Measurements from ENCODE around the gene CCDC74B.
"Not testable (repeated sequence)": the region's sequence is repeated elsewhere in the genome, so short reads cannot be mapped to it uniquely, and the experiment has no call there.

CCDC74B gene

DNA sequence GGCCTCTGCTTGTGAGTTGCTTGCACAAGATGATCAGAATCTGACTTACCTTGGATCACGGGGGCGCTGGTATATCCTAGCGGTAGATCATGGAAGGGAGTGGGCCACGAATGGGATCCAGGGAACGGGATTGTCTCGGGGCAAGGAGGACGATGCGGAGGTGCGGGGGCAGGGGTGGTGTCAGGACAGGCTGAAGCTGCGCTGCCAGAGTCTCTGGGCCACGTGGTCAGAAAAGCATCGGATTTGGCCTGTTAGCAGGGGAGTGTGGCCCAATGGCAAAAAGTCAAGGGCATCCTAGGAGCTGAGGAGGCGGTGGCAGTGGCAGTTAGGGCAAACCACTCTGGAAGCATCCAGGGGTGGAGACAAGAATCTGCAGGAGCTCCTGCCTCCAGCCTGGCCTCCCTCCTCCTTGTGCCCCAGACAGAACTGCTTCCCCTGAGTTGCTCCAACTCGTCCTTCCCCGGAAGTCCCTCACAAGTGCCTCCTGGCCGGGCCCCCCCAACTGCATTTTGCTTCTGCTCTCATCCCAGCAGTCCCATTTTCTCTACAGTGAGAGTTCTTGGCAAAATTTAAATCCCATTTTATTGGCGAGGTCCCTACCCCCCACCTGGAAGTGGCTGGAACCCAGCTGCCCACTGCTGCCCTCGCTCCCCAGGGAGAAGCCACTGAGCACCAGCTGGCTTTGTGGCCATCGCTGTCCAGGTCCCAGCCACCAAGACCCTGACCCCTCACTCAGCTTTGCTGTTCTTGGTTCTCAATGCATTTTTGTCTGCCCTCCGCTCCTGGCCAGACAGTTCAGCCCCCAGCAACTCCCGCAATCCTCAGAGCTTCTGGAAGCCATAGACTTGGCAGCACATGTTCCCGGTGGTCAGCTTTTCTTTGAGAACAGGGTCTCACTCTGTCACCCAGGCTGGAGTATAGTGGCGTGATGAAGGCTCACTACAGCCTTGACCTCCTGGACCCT lies 5.6 kb upstream of the CCDC74B start:
- no peak for DNase-seq

DNA sequence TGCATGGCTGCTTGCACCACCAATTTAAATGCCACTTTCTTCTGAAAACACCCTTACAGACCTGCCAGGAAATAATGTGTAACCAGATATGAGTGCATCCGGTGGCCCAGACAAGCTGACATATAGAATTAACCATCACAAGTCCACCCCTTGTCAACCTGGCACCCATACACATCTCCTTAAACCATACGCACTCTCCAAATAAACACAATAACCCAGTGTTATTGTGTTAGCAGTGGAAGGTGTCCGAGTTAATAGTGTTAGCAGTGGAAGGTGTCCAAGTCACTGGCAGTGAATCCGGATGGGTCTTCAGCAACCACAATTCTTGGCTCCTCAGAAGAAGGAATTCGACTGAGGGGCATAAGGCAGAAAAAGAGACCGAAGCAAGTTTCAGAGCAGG lies 3.6 kb upstream of the CCDC74B start:
- DNase-seq: not testable (repeated sequence)

DNA sequence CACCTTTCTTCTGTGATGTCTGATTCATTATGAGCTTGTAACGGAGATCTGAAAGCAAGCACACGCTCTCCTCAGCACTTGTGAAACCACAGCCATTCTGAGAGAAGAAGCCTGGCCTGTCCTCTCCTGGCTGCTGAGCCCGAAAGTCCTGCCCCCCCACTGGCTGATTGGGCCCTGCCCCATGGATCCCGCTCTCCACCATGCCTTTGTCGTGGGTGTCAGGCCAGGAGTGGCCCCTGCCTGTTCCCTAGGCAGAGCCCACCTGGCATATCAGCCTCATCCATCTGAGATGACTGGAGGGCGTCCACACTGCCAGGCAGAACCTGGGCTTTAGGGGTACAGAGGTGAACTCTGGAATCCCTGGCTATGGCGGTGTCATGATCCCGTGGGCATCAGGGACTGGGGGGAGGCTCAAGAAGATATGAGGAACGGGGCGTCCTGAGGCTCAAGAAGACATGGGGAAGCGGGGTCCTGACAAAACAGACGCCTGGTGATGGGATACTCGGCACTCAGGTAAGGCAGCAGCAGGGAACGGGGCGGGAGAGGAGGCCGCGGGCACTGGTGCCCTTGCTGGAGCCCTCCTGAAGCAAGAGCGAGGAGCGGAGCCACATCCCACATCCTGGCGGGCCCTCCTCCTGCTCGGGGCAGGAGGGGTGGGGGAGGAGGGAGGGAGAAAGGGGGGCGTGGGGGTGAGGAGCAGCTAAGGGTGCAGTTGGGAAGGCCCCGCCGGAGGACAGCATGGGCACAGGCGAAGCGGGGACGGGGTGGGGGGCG lies 1.5 kb downstream of the CCDC74B start:
- not testable (repeated sequence) for DNase-seq

DNA sequence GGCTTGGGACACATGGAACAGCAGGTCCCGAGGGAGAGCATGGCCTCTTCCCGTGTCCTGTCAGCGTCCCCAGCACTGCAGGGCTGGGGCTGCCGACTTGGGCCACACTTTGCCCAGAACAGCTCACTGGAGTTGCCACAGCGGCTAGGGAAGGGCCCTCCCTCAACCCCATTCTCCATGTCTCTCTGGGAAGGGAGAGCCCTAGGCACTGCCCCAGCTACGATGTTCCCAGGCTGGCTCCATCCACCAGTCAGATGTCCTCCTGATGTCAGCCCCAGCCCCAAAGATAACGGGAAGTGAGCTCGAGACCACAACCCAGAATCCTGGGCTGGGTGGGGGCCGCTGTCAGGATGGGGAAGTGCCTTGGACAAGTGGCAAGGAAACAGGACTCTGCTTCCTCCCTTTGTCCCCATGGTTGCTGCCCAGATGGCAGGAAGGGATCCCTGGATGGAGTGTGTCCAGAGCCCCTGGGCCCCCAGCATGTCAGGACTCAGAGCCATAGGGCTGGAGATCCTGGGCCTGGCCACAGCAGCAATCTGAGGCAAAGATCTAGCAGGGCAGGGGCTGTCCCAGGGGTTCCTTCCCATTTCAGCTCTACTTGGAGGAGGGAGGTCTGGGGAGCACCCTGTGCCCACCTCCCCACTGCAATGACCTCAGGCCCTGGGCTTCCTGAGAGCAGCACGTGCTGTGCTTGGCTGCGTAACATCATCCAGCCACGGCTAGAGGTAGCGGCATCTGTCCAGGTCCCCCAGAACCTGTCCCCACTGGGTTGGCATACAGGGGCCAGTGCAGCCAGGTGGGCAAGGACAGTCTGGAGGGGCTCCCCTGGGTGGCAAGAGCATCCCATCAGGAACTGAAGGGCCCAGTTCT lies 2.3 kb downstream of the CCDC74B start:
- not testable (repeated sequence) for DNase-seq

DNA sequence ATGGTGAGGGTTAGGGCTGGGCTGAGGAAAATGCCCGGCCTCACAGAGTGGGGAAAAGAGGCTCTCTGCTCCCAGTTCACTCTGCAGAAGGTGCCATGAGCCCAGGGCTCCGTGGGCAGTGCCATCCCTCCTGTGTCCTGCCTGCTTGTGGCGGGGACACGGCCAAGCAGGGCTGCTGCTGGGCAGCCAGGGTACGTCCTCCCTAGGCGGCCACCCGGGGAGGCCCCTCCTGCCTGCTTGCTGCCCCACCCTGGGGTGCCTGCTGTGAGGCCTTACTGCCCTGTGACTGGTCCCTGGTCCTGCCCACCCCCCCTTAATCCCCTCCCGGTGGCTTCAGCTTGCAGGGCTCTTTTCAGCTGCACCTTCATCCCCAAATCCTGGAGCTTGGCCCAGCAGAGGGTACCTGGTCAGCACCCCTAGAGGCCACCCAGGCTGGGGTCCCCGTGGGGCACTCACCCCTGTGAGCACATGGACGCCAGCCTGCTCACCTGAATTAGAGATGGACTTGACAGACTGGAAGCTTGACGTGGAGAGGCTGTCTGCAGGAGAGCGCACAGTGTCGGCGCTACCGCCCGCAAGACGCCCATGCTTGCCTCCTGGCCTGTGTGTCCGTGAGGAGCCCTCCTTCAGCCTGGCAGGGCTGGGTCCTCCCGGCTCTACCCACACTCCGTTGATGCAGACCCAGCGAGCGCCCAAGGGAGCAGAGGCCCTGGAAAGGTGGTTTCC lies 3.1 kb downstream of the CCDC74B start:
- DNase-seq: not testable (repeated sequence)

DNA sequence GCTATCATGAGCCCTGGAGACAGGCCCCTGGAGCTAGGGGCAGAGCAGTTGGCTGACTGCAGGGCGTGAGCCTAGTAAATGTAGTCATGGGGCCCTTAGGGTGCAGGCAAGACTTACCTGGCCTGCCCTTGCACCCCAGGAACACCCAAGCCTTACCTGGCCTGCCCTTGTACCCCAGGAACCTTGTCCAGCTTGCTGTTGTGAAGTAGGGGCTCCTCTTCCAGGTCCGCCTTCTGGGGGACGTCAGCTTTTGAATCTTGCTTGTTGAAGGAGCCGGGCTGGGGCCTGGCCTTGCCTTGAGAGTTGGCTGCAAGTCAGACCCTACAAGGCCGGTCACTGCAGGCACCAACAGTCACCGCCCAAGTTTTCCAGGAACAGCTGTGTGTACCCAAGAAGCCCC lies 3.9 kb downstream of the CCDC74B start:
- not testable (repeated sequence) for DNase-seq

DNA sequence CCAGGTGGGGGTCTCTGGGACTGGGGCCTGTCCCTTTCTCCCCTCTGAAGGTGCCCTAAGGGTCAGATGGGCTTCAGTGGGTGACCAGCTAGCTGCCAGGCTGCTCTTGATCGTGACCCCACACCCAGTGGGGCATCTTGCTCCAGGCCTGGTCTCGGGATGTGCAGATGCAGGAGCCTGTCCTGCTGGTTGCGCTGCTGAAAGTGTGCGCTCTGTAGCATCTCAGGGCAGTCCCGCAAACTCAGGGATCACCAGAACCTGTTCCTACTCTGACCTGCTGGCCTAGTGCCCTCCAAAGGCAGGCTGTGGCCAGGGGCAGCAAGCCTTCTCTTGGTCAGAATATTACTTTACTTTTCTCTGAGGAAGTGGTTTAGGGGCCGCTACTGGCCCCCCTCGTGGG lies 4.4 kb downstream of the CCDC74B start:
- not testable (repeated sequence) for DNase-seq

DNA sequence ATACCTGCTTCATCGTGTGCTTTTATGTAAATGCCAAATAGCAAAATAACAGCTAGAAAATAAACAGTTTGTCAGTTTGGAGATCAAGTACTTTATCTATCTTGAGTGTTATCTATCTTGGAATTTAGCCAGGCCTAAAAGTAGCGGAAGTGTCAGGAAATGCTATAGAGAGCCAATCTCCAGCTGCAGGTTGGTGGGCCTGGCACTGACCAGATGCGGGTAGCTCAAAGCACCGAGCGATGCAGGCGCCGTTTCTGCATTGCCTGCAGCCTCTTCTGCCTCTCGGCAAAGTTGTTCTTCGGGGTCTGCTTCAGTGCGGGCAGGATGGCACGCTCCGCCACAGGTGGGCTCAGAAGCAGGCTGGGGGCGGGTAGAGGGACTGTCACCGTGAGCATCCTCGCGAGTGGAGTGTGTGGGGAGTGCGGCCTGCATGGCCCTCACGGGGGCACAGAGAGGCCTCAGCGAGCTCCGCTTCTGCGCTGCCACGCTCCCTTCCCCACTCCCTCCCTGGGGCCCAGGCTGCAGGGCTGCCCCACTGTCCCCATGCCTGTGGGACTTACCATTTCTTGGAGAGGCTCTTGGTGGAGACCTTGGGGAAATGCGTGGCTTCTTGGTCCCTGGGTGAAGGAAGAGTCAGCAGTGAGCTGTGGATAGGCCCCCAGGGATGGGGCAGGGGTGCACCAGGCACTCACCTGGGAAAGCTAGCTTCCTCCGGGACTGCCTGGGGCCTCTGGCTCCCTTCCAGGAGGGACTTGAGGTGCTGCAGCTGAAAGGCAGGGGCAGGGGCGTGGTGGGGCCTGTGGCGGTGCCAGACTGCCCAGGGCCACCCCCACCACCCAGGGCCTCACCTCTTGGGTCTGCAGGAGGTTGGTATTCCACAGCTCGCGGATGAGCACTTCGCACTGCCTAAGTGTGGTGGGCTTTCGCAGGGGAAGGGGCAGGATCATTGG lies 5.3 kb downstream of the CCDC74B start:
- DNase-seq: not testable (repeated sequence)

DNA sequence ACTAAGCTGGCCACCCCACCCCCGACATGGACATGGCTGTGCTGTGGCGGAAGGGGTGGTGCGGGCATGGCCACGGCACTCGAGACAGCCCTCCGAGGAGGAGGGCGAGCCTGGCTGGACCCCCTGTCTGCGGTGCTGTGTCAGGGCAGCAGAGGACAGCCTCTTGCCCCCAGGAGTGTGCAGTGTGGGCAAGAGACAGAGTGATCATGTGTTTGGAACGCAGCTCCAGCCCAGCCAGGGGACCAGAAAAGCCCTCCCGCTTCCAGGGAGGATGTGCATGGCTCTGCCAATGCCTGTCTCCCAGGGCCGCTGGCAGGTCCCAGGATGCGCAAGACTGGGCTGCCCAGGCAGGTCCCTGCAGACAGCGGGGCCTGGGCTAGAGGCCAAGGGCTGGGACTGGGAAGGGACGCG lies 6.1 kb downstream of the CCDC74B start:
- DNase-seq: not testable (repeated sequence)

DNA sequence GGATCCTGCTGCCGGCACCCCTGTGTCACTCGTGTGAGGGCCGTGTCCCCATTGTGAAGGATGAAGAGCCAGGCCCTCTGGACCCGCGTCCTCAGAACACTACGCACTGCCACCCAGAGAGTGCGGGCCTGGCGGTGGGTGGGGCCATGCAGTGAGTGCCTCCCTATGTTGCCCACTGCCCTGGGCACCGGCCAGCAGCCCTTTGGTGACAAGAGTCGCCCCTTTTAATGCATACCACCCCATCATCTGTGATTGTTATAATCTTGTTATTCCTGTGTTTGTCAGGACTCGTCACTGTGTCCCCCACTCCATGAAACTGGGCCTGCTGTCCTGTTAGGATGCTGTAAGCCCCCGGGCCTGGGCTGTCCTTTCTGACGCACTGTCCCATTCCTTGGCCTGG lies 6.6 kb downstream of the CCDC74B start:
- not testable (repeated sequence) for DNase-seq

DNA sequence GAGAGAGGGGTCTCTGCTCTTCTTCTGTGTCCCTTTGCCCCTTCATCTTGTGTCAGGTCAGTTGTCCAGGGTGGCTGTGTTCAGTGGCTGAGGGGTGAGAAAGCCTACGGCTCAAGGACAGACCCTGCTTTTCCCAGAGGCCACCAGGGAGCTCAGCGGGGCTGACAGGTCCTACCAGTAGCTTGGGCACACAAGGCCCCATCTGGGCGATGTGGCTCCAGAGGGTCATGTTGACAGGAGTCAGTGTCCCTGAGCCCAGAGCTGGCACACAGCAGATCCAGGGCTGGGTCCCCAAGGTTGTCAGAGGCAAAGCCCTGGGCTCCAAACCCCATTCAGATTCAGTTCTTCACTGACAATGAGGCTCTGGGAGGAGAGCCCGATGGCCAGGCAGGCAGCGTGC lies 7.8 kb downstream of the CCDC74B start:
- not testable (repeated sequence) for DNase-seq

DNA sequence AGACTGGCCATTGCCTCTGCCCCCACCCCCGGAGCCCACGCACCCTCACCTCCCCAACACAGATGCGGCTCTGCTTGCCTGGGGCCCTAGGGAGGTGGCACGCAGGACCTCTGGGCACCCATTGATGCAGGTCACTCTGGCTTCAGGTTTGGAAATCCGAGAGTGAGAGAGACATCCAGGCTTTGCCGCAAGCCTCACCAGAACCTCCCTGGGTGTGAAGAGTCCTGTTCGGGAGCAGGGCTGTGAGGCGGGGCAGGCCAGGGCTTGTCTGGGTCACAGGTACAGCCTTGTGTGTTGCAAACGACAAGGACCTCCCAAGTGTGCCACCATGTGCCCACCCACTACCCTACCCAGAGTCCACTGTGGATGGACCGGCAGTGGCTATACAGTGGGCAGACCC lies 8.4 kb downstream of the CCDC74B start:
- not testable (repeated sequence) for DNase-seq

DNA sequence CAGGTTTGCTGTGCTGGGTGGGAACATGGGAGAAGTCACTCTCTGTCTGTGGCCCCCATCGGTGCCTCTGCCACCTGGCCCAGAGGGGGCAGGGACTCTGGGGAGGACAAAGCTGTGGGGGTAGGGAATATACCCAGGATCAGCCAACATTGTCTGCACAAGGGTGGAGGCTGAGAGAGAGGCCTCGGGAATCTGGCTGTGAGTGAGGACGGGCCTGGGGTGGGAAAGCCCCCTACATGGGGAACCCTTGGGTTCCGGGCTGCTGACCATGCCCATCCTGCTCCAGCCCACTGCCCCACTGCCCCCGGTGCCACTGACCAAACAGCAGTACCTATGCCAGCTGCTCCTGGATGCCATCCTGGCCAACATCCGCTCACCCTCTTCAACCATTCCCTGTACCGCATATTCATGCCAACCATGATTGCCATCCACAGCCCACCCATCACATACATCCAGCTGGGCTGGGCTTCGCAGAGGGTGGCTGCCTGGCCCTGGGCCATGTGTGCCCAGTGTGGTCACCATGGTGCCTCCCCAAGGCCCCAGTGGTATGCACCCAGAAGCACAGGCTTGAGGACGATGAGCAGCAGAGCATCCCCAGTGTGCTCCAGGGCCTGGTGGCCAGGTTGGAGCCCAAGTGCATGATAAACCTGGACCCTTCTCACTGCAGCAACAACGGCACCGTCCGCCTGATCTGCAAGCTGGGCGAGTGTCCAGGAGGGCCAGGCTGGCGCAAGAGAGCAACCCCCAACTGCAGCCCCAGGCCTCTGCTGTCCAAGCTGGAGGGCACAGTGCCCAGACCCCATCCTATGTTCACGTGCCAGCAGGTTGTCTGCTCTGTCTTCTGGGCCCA lies 9.0 kb downstream of the CCDC74B start:
- no peak for DNase-seq

DNA sequence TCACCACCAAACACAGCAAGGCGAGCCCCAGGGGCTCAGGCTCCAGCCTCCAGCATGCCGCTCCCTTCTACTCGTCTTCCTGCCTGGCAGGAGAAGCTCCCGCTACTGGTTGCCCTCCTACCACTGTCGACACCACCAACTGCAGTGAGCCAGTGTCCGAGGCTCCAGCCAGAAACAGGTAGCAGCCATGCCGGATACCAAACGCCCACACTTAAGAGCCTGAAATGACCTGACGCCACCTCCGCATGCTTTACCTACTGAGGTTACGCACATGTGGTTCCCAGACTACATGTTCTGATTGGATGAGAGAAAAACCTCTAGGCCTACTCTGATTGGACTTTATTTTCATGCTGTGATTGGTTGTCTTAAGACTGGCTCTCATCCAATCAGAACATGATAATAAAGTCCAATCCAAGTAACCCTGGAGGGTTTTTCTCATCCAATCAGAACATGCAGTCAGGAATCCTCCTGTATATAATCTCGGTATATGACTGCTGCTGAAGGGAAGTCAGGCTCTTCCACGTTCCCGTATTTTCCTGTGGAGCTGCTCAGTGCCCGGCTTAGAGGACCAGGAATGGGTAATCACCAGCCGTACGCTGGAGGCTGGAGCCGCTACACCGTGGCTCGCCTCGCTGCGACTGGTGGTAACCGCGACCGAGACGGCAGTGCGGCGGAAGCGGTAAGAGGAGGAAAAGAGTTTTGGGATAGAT lies 15.6 kb downstream of the CCDC74B start, which contains the start of gene POTEF:
Gene POTEF, minus strand, starts transcription at position 103 of the 710 bp plus-strand sequence. CDS start 8,707 bp downstream, outside the sequence.
- DNase-seq: not testable (repeated sequence)

DNA sequence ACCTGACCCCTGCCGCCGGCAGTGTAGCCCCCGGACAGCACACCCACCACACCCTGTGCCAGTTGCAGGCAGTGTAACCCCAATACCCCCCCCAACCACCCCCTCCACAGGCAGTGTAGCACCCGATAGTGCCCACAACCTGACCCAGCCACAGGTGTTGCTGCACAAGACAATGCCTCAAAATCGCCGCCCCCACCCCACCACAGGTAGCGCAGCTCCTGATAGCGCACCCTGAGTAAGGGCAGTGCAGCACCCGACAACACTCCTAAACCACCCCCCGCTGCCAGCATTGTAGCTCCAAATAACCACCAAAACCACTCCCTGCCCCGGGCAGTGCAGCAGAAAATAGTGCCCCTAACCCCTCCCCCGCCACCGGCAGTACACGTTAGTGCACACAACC lies 16.4 kb downstream of the CCDC74B start:
- DNase-seq: not testable (repeated sequence)

DNA sequence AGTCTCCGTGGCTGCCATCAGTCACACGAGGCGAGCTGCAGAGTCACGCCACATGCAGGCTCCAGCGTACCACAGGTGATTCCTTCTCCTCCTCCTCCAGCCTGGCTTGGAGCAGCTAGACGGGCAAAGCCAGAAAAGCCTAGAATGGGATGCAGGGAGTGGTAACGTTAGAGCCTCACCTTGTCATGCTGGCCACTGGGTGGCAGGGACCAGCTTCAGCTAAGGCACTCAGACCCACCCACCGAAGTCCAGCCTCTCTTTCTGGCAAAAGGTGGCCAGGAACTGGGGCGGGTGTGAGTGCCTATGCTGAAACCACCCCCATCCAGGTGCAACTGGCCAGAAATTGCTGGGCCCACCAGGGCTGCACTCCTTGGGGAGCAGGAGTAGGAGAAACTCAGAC lies 17.2 kb downstream of the CCDC74B start:
- not testable (repeated sequence) for DNase-seq

DNA sequence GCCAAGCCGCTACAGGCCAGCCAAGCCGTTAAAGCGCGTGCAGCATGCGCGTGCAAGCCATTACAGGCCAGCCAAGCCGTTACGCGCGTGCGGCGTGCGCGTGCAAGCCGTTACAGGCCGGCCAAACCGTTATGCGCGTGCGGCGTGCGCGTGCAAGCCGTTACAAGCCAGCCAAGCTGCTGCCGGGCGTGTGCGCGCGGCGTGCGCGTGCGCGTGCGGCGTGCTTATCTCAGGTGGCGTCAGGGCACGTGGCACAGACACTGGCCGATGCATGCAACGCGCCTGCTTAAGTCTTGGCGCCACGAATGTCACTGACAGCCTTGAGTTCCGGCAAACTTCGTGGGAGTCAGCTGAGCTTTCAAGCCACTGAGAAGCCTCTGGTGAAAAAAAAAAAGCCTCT lies 24.0 kb downstream of the CCDC74B start:
- not testable (repeated sequence) for DNase-seq
